NB4 (cell line): ENCODE results near the gene TRMT1.

ENCODE experiments used
- DNase-seq: peaks from one replicate; pipeline ENCODE4 v3.0.0; 2010; ENCODE audit warnings: low read depth
- H3K4me3 ChIP-seq: one replicate; pipeline ENCODE4 v1.5.1; 2011; ENCODE audit warnings: mild to moderate bottlenecking, low read depth, low read length, moderate library complexity
- CTCF ChIP-seq: IDR thresholded peaks from one replicate; pipeline ENCODE4 v1.5.1; 2012; ENCODE audit warnings: low read depth, low read length
- MYC ChIP-seq: IDR thresholded peaks from 2 replicates; pipeline ENCODE4 v1.6.1; 2011; ENCODE audit warnings: low read depth, low read length
- POLR2A ChIP-seq: IDR thresholded peaks from 2 replicates; pipeline ENCODE4 v1.6.1; 2011; ENCODE audit warnings: mild to moderate bottlenecking; ENCODE audit not compliant: insufficient read length; ENCODE audit errors: extremely low read depth
- TF ChIP-seq, protein P1 (sequence below): IDR thresholded peaks from 2 replicates; pipeline ENCODE4 v1.6.1; 2011; ENCODE audit warnings: low read depth, low read length

Gene TRMT1

GRCh38 chr19:13072188-13072908 lies 44.2 kb downstream of the TRMT1 start:
- no peak for DNase-seq
- no peak overlapping the region for H3K4me3 ChIP-seq
- no peak for TF ChIP-seq CTCF
- no peak for TF ChIP-seq POLR2A
- no peak for TF ChIP-seq MYC
- TF ChIP-seq, protein P1, sequence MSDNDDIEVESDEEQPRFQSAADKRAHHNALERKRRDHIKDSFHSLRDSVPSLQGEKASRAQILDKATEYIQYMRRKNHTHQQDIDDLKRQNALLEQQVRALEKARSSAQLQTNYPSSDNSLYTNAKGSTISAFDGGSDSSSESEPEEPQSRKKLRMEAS = no peak

GRCh38 chr19:13071444-13072187 lies 44.9 kb downstream of the TRMT1 start:
- H3K4me3 ChIP-seq = no peak overlapping the region
- TF ChIP-seq POLR2A (no peak), CTCF (no peak), MYC (no peak)
- TF ChIP-seq, protein P1 = no peak
- DNase-seq = no peak

DNA sequence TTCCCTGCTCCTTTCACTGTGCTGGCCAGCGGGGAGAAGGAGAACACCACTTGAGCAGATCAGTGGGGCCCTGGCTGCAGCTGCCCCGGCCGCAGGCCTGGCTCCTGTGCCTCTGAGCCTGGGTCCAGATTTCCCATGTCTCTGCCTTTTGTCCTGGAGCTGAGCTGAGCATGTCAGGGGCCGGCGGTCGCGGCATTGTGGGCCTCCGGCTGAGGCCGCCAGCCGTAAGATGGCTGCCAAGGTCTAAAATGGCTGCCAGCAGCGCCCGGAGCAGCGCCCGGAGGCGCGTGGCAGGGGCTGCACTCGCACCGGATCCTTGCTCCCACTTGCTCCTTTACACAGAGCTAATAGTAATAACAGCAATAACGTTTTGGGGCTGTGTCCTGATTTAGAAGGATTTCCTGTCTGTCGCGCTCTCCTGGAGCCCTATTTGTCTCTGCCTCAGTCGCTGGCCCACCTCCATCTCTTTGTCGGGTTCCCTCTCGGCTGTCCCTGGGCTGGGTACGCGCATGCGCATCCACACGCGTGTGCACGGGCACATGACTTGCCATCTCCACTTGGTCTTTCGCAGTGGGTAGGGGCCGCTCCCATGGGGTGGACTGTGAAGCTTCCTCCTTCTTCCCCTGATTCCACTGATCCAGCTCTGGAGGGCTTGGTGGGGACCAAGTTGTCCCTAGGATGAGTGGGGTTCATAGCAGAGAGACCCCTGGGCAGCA lies 46.0 kb downstream of the TRMT1 start:
- no peak for DNase-seq
- no peak overlapping the region for H3K4me3 ChIP-seq
- no peak for TF ChIP-seq CTCF
- no peak for TF ChIP-seq MYC
- TF ChIP-seq, protein P1 = no peak
- TF ChIP-seq POLR2A = no peak

- no peak overlapping the region for H3K4me3 ChIP-seq
- no peak for DNase-seq
- TF ChIP-seq CTCF (no peak), MYC (no peak)
These were observed 46.9 kb downstream of the TRMT1 start for GRCh38 chr19:13069415-13070359.

DNA sequence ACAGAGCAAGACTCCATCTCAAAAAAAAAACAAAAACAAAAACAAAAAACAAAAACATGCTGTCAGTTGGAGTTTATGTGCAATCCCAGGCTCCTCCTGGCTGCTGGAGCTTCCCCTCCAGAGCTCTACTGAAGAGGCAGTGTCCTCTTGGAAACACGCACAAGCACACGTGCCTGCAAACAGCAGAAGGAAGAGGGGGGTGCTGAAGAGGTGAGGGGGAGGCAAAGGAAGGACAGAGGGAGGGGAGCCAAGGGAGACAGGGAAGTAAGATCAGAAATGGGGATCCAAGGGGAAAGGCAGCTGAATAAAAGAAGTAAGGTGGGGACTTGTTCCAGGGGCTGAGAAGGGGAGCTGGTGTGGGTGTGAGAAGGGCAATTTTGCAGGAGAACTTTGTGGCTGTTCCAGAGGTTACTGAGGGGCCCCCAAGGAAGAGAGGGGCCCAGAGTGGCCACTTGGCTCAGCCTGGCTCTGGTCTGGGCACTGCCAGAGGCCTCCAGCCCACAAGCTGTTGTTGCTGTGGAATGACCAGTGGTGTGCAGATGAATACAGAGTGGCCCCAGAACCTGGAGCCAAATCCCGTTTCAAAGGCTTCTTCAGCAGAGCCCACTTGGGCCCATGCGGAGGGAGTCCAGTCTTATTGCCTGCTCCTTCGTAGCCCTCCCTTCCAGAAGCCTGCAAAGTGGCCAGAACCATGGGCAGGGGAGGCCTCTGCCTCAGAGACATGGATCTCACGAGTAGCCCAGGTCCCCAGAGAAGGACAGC lies 48.3 kb downstream of the TRMT1 start:
- TF ChIP-seq, protein P1 = no peak
- no peak for TF ChIP-seq CTCF
- TF ChIP-seq POLR2A = no peak
- no peak for TF ChIP-seq MYC
- H3K4me3 ChIP-seq = no peak overlapping the region
- DNase-seq = no peak
